GM23338 (cell line): ENCODE data around the gene TXNRD1. TPM values are rescaled to one million over a fixed set of nuclear protein-coding genes. Genes with fewer than 3 reads are reported as not detected.

Experiments
- ATAC-seq: fragments of 200-7000 bp; cut with Tn5 transposase; 3 replicates; pipeline ENCODE4 v1.9.1; 2020
- DNase-seq: peaks from one replicate; pipeline ENCODE4 v3.0.0-alpha.2; 2015; ENCODE audit warnings: low spot score
- H2AFZ ChIP-seq: fragments of 200-600 bp; sonication (generic); 2 replicates; pipeline ENCODE4 v1.8.0; 2016; ENCODE audit warnings: antibody characterized with exemption, mild to moderate bottlenecking, moderate library complexity
- H3F3A ChIP-seq: fragments of 200-600 bp; sonication (generic); replicated peaks from 2 replicates; pipeline ENCODE4 v1.8.0; 2017; ENCODE audit warnings: antibody characterized with exemption, mixed run types, low read depth
- H3K27ac ChIP-seq: fragments of 200-600 bp; sonication (generic); 2 replicates; pipeline ENCODE4 v1.6.1; 2016; ENCODE audit warnings: low read depth
- H3K27me3 ChIP-seq: fragments of 200-600 bp; sonication (generic); 2 replicates; pipeline ENCODE4 v1.8.0; 2016; ENCODE audit warnings: mild to moderate bottlenecking, mixed run types, moderate library complexity; ENCODE audit not compliant: insufficient read depth
- H3K36me3 ChIP-seq: fragments of 200-600 bp; sonication (generic); 2 replicates; pipeline ENCODE4 v1.8.0; 2016; ENCODE audit warnings: mild to moderate bottlenecking; ENCODE audit not compliant: insufficient read depth
- H3K4me1 ChIP-seq: fragments of 200-600 bp; sonication (generic); 2 replicates; pipeline ENCODE4 v1.8.0; 2016; ENCODE audit warnings: mild to moderate bottlenecking, moderate library complexity; ENCODE audit not compliant: insufficient read depth
- H3K4me2 ChIP-seq: fragments of 200-600 bp; sonication (generic); 2 replicates; pipeline ENCODE4 v1.7.1; 2017; ENCODE audit warnings: mixed run types
- H3K4me3 ChIP-seq: fragments of 200-600 bp; sonication (generic); 2 replicates; pipeline ENCODE4 v1.6.1; 2016; ENCODE audit warnings: mixed run types
- H3K79me2 ChIP-seq: fragments of 200-600 bp; sonication (generic); replicated peaks from 2 replicates; pipeline ENCODE4 v1.8.0; 2017; ENCODE audit warnings: mild to moderate bottlenecking; ENCODE audit not compliant: insufficient read depth
- H3K9me2 ChIP-seq: fragments of 200-600 bp; sonication (generic); 2 replicates; pipeline ENCODE4 v1.8.0; 2017; ENCODE audit not compliant: insufficient read depth
- H4K20me1 ChIP-seq: fragments of 200-600 bp; sonication (generic); replicated peaks from 2 replicates; pipeline ENCODE4 v1.8.0; 2017; ENCODE audit warnings: mild to moderate bottlenecking; ENCODE audit not compliant: insufficient read depth
- H3K27ac Mint-ChIP-seq: 2 replicates; pipeline ENCODE4 v1.8.0; 2020; ENCODE audit warnings: inconsistent platforms, mild to moderate bottlenecking, moderate library complexity, mixed read lengths
- H3K27me3 Mint-ChIP-seq: 3 replicates; pipeline ENCODE4 v1.8.0; 2022; ENCODE audit warnings: low read depth, mild to moderate bottlenecking, moderate library complexity, mixed read lengths, inconsistent platforms; ENCODE audit not compliant: insufficient read depth, poor library complexity
- H3K36me3 Mint-ChIP-seq: 3 replicates; pipeline ENCODE4 v1.8.0; 2021; ENCODE audit warnings: low read depth, mild to moderate bottlenecking, inconsistent platforms, moderate library complexity, mixed read lengths
- H3K4me1 Mint-ChIP-seq: 3 replicates; pipeline ENCODE4 v1.8.0; 2020; ENCODE audit warnings: mild to moderate bottlenecking, inconsistent platforms, mixed read lengths
- H3K4me3 Mint-ChIP-seq: 3 replicates; pipeline ENCODE4 v1.8.0; 2021; ENCODE audit warnings: moderate library complexity, mild to moderate bottlenecking, inconsistent platforms, mixed read lengths
- H3K9me3 Mint-ChIP-seq: 3 replicates; pipeline ENCODE4 v1.8.0; 2020; ENCODE audit warnings: moderate library complexity, mild to moderate bottlenecking, inconsistent platforms, mixed read lengths
- CREB1 ChIP-seq: fragments of 250-450 bp; sonication (Bioruptor Pico); IDR thresholded peaks from 2 replicates; pipeline ENCODE4 v1.5.0; 2020; ENCODE audit warnings: low read depth, mild to moderate bottlenecking, moderate library complexity
- CTCF ChIP-seq, 2 experiments: fragments of 200-600 bp in 1 of 2; sonication (generic) in 1 of 2; conservative IDR thresholded peaks; 2 replicates each; pipeline versions ENCODE4 v1.5.1 to v1.6.1; 2016 to 2017; ENCODE audit warnings: antibody characterized with exemption in 2 of 2, low read depth in 2 of 2, mild to moderate bottlenecking in 2 of 2, moderate library complexity in 1 of 2
- ETS1 ChIP-seq: IDR thresholded peaks from 2 replicates; pipeline ENCODE4 v1.6.1; 2016; ENCODE audit warnings: antibody characterized with exemption
- EZH2 ChIP-seq: fragments of 200-600 bp; sonication (generic); IDR thresholded peaks from one replicate; pipeline ENCODE4 v1.8.0; 2017; ENCODE audit warnings: antibody characterized with exemption, mild to moderate bottlenecking, low read depth; ENCODE audit not compliant: unreplicated experiment
- EZH2phosphoT487 ChIP-seq: fragments of 200-600 bp; sonication (generic); IDR thresholded peaks from one replicate; pipeline ENCODE4 v1.8.1; 2018; ENCODE audit warnings: antibody characterized with exemption; ENCODE audit not compliant: unreplicated experiment
- JUNB ChIP-seq: IDR thresholded peaks from one replicate; pipeline ENCODE4 v1.6.1; 2016; ENCODE audit warnings: antibody characterized with exemption; ENCODE audit not compliant: unreplicated experiment
- NANOG ChIP-seq: IDR thresholded peaks from 2 replicates; pipeline ENCODE4 v1.6.1; 2016; ENCODE audit warnings: antibody characterized with exemption, borderline replicate concordance
- POLR2AphosphoS5 ChIP-seq: IDR thresholded peaks from 2 replicates; pipeline ENCODE4 v1.6.1; 2016; ENCODE audit warnings: antibody characterized with exemption, low read depth
- REST ChIP-seq: IDR thresholded peaks from one replicate; pipeline ENCODE4 v1.6.1; 2018; ENCODE audit warnings: antibody characterized with exemption; ENCODE audit not compliant: unreplicated experiment
- STAT1 ChIP-seq: IDR thresholded peaks from one replicate; pipeline ENCODE4 v1.6.1; 2016; ENCODE audit warnings: antibody characterized with exemption; ENCODE audit not compliant: unreplicated experiment
- ZNF114 ChIP-seq: fragments of 250-450 bp; sonication (Bioruptor Pico); IDR thresholded peaks from 2 replicates; pipeline ENCODE4 v1.5.0; 2020; ENCODE audit warnings: mild to moderate bottlenecking, moderate library complexity
- ZNF331 ChIP-seq: fragments of 250-450 bp; sonication (Bioruptor Pico); IDR thresholded peaks from 2 replicates; pipeline ENCODE4 v1.5.0; 2020; ENCODE audit warnings: low read depth, mild to moderate bottlenecking, moderate library complexity
- polyA plus RNA-seq: library from polyadenylated mRNA; unstranded; fragments of >200 nt; fragmentation: Nextera tagmentation; extraction: Ambion mirVana; gene quantifications from 2 replicates; pipeline ENCODE4 v1.2.1, GENCODE V29; 2016
- total RNA-seq: library from RNA; depleted of rRNA; stranded (reverse); fragments of >200 nt; shearing (Covaris generic); gene quantifications from 2 replicates; pipeline ENCODE4 v1.2.3, GENCODE V29; 2014

The TXNRD1 gene
- total and polyA plus RNA-seq, 2 experiments from 2014 or later: 115 to 127 TPM

- no peaks in the 10 kb centered on the region for H3K27me3 Mint-ChIP-seq
- peaks cover 56% of the 10 kb centered on the region for H3K36me3 Mint-ChIP-seq
- H2AFZ ChIP-seq: no peak overlapping the region
- H3F3A ChIP-seq: no peaks in the 10 kb centered on the region
- H3K4me3 Mint-ChIP-seq: no peak overlapping the region
- 0 out of 2 replicates have a peak, but pooled peaks cover 14% of the 10 kb centered on the region for H4K20me1 ChIP-seq
- H3K9me3 Mint-ChIP-seq: no peaks in the 10 kb centered on the region
- no peak for TF ChIP-seq ZNF331 (CRISPR knock-in tag)
- TF ChIP-seq STAT1: no peak
- TF ChIP-seq EZH2: no peak
- ATAC-seq (no peak), DNase-seq (no peak)
- no peak overlapping the region; the same call in 1 of the 2 replicates for H3K27ac Mint-ChIP-seq
- H3K27ac ChIP-seq: no peak overlapping the region
- H3K9me2 ChIP-seq: no peaks in the 10 kb centered on the region
- H3K36me3 ChIP-seq: peaks cover 27% of the 10 kb centered on the region
- H3K27me3 ChIP-seq: no peaks in the 10 kb centered on the region
- H3K4me1 ChIP-seq: peaks cover 8% of the 10 kb centered on the region
- H3K4me1 Mint-ChIP-seq: peaks cover 18% of the 10 kb centered on the region; the same call in 2 of the 3 replicates
- no peak overlapping the region for H3K4me3 ChIP-seq
- no peaks in the 10 kb centered on the region; the same call in 1 of the 2 replicates for H3K79me2 ChIP-seq
- H3K4me2 ChIP-seq: no peak overlapping the region
These were observed 129.1 kb downstream of the TXNRD1 start for GRCh38 chr12:104344682-104345081.

- Histone ChIP-seq H3K4me3 (no peak overlapping the region), H3K27me3 (no peaks in the 10 kb centered on the region), H2AFZ (no peak overlapping the region), H3K79me2 (no peaks in the 10 kb centered on the region; the same call in 1 of the 2 replicates), H3K4me1 (peaks cover 16% of the 10 kb centered on the region), H3K4me2 (no peak overlapping the region), H3F3A (no peaks in the 10 kb centered on the region), H3K9me2 (no peaks in the 10 kb centered on the region), H4K20me1 (peaks cover 14% of the 10 kb centered on the region; the same call in 1 of the 2 replicates), H3K27ac (no peak overlapping the region), H3K36me3 (peaks cover 20% of the 10 kb centered on the region)
- no peaks in the 10 kb centered on the region for H3K27me3 Mint-ChIP-seq
- peaks cover 24% of the 10 kb centered on the region; the same call in 2 of the 3 replicates for H3K4me1 Mint-ChIP-seq
- H3K27ac Mint-ChIP-seq: no peak overlapping the region
- ATAC-seq (no peak), DNase-seq (no peak)
- peaks cover 50% of the 10 kb centered on the region for H3K36me3 Mint-ChIP-seq
- H3K4me3 Mint-ChIP-seq: no peak overlapping the region
- no peaks in the 10 kb centered on the region for H3K9me3 Mint-ChIP-seq
- TF ChIP-seq JUNB: no peak
- TF ChIP-seq CREB1 (CRISPR knock-in tag): no peak
- TF ChIP-seq EZH2phosphoT487: no peak
- TF ChIP-seq EZH2: no peak
- TF ChIP-seq NANOG: no peak
- no peak for TF ChIP-seq POLR2AphosphoS5
- no peak for TF ChIP-seq ETS1
- TF ChIP-seq STAT1: no peak
- TF ChIP-seq ZNF331 (CRISPR knock-in tag): no peak
- no peak for TF ChIP-seq CTCF (conservative IDR thresholded peaks at IDR 0.05; ENCODE audit: low read depth in 2 of 2)
- no peak for TF ChIP-seq REST
- no peak for TF ChIP-seq ZNF114 (CRISPR knock-in tag)
These were observed 129.9 kb downstream of the TXNRD1 start for GRCh38 chr12:104345234-104346066.
